ENCODE results near the gene JAK3.

Gene JAK3

GRCh38 chr19:17843292-17843827 is 4.4 kb downstream of the JAK3 start:
- H3K27me3 ChIP-seq = no peaks in the 10 kb centered on the region
- H3K4me3 ChIP-seq (ENCODE audit: low read depth in 1 of 2, low read length in 1 of 2) = no peak overlapping the region
- peaks cover 58% of the 10 kb centered on the region for H3K36me3 ChIP-seq
- H3K9me3 ChIP-seq = no peaks in the 10 kb centered on the region
- peak overlapping the region; percentile 8 for H3K27ac ChIP-seq
- TF ChIP-seq CTCF (IDR thresholded peaks at IDR 0.05) = no peak
- H3K4me1 ChIP-seq (ENCODE audit: control insufficient read depth in 1 of 2, insufficient read depth in 1 of 2, low read depth in 1 of 2, low read length in 1 of 2) = peaks cover 40 to 48% of the 10 kb centered on the region in 2 experiments

GRCh38 chr19:17842663-17843291 is 5.0 kb downstream of the JAK3 start:
- TF ChIP-seq CTCF (IDR thresholded peaks at IDR 0.05) = no peak
- Histone ChIP-seq H3K4me3 (ENCODE audit: low read depth in 1 of 2, low read length in 1 of 2) (no peak overlapping the region), H3K36me3 (peaks cover 63% of the 10 kb centered on the region), H3K27ac (no peak overlapping the region), H3K27me3 (no peaks in the 10 kb centered on the region), H3K4me1 (ENCODE audit: control insufficient read depth in 1 of 2, insufficient read depth in 1 of 2, low read depth in 1 of 2, low read length in 1 of 2) (peaks cover 35 to 43% of the 10 kb centered on the region in 2 experiments), H3K9me3 (no peaks in the 10 kb centered on the region)

GRCh38 chr19:17841810-17842662 is 5.7 kb downstream of the JAK3 start:
- H3K36me3 ChIP-seq = peaks cover 71% of the 10 kb centered on the region
- no peak for TF ChIP-seq CTCF (IDR thresholded peaks at IDR 0.05)
- H3K4me1 ChIP-seq (ENCODE audit: control insufficient read depth in 1 of 2, insufficient read depth in 1 of 2, low read depth in 1 of 2, low read length in 1 of 2) = peaks cover 28 to 40% of the 10 kb centered on the region in 2 experiments
- no peaks in the 10 kb centered on the region for H3K27me3 ChIP-seq
- H3K9me3 ChIP-seq = no peaks in the 10 kb centered on the region
- H3K4me3 ChIP-seq (ENCODE audit: low read depth in 1 of 2, low read length in 1 of 2) = no peak overlapping the region
- no peak overlapping the region for H3K27ac ChIP-seq

- no peaks in the 10 kb centered on the region for H3K9me3 ChIP-seq
- TF ChIP-seq CTCF (IDR thresholded peaks at IDR 0.05) = no peak
- no peak overlapping the region for H3K4me3 ChIP-seq (ENCODE audit: low read depth in 1 of 2, low read length in 1 of 2)
- peaks cover 21 to 34% of the 10 kb centered on the region in 2 experiments for H3K4me1 ChIP-seq (ENCODE audit: control insufficient read depth in 1 of 2, insufficient read depth in 1 of 2, low read depth in 1 of 2, low read length in 1 of 2)
- no peak overlapping the region for H3K27ac ChIP-seq
- H3K36me3 ChIP-seq = peaks cover 77% of the 10 kb centered on the region
- H3K27me3 ChIP-seq = no peaks in the 10 kb centered on the region
Measured at GRCh38 chr19:17841371-17841809, 6.4 kb downstream of the JAK3 start.

GRCh38 chr19:17840019-17840418 is 7.8 kb downstream of the JAK3 start:
- Histone ChIP-seq H3K9me3 (no peaks in the 10 kb centered on the region), H3K4me3 (ENCODE audit: low read depth in 1 of 2, low read length in 1 of 2) (no peak overlapping the region), H3K36me3 (peaks cover 89% of the 10 kb centered on the region), H3K27ac (no peak overlapping the region), H3K27me3 (no peaks in the 10 kb centered on the region), H3K4me1 (ENCODE audit: control insufficient read depth in 1 of 2, insufficient read depth in 1 of 2, low read depth in 1 of 2, low read length in 1 of 2) (peaks cover 8 to 20% of the 10 kb centered on the region in 2 experiments)
- no peak for TF ChIP-seq CTCF (IDR thresholded peaks at IDR 0.05)
